ENCODE data around the gene DNAJC11.

- TF ChIP-seq EZH2phosphoT487 (IDR thresholded peaks at IDR 0.05; ENCODE audit: low read length) (no peak), CTCF (IDR thresholded peaks at IDR 0.05; ENCODE audit: low read length) (no peak), EZH2 (optimal IDR thresholded peaks at IDR 0.05; ENCODE audit: low read depth, low read length) (no peak)
Measured at GRCh38 chr1:6658359-6659060, 43.1 kb downstream of the DNAJC11 start.

Measured in MM.1S (cell line).